Trophoblast cell (in vitro differentiated cells and primary cell): ENCODE measurements around the gene BLVRA.

ENCODE experiments used
- DNase-seq, 2 donors: peaks; one replicate each; pipeline ENCODE4 v3.0.0-alpha.2; 2016
- H2AFZ ChIP-seq: 2 replicates; pipeline ENCODE4 v1.6.1; 2013; ENCODE audit warnings: low read length, moderate library complexity, mild to moderate bottlenecking; ENCODE audit not compliant: insufficient read depth, poor library complexity
- H2AK5ac ChIP-seq: 2 replicates; pipeline ENCODE4 v1.6.1; 2013; ENCODE audit warnings: mild to moderate bottlenecking, low read length
- H2BK120ac ChIP-seq: 2 replicates; pipeline ENCODE4 v1.6.1; 2013; ENCODE audit warnings: low read length, mild to moderate bottlenecking, moderate library complexity; ENCODE audit not compliant: insufficient read depth, poor library complexity
- H2BK12ac ChIP-seq: 2 replicates; pipeline ENCODE4 v1.6.1; 2013; ENCODE audit warnings: mild to moderate bottlenecking, low read length, moderate library complexity
- H2BK5ac ChIP-seq: 2 replicates; pipeline ENCODE4 v1.6.1; 2013; ENCODE audit warnings: low read length, low read depth, moderate library complexity, mild to moderate bottlenecking; ENCODE audit not compliant: poor library complexity
- H3K14ac ChIP-seq: 2 replicates; pipeline ENCODE4 v1.6.1; 2013; ENCODE audit warnings: mild to moderate bottlenecking, low read length
- H3K18ac ChIP-seq: 2 replicates; pipeline ENCODE4 v1.6.1; 2013; ENCODE audit warnings: mild to moderate bottlenecking, low read length
- H3K23ac ChIP-seq: 2 replicates; pipeline ENCODE4 v1.6.1; 2013; ENCODE audit warnings: low read length
- H3K27ac ChIP-seq: 2 replicates; pipeline ENCODE4 v1.5.1; 2013; ENCODE audit warnings: low read depth, mild to moderate bottlenecking, inconsistent platforms, low read length, moderate library complexity
- H3K27me3 ChIP-seq: 2 replicates; pipeline ENCODE4 v1.6.1; 2013; ENCODE audit warnings: inconsistent platforms, mild to moderate bottlenecking, low read length, moderate library complexity; ENCODE audit not compliant: insufficient read depth
- H3K36me3 ChIP-seq, 2 experiments: 1 replicate in 1 of 2; 2 replicates in 1 of 2; pipeline ENCODE4 v1.6.1; 2013; ENCODE audit warnings: low read length in 2 of 2, mild to moderate bottlenecking in 2 of 2, moderate library complexity in 1 of 2; ENCODE audit not compliant: insufficient read depth in 2 of 2, control insufficient read depth in 1 of 2
- H3K4ac ChIP-seq: 2 replicates; pipeline ENCODE4 v1.6.1; 2013; ENCODE audit warnings: low read depth, mild to moderate bottlenecking, low read length, moderate library complexity
- H3K4me1 ChIP-seq, 2 experiments: 1 replicate in 1 of 2; 2 replicates in 1 of 2; pipeline ENCODE4 v1.6.1; 2013; ENCODE audit warnings: low read length in 2 of 2, mild to moderate bottlenecking in 2 of 2, moderate library complexity in 1 of 2; ENCODE audit not compliant: insufficient read depth in 2 of 2, control insufficient read depth in 1 of 2
- H3K4me2 ChIP-seq: 2 replicates; pipeline ENCODE4 v1.6.1; 2013; ENCODE audit warnings: inconsistent platforms, mild to moderate bottlenecking, low read length, moderate library complexity
- H3K4me3 ChIP-seq: 2 replicates; pipeline ENCODE4 v1.5.1; 2013; ENCODE audit warnings: mild to moderate bottlenecking, low read depth, low read length, inconsistent platforms
- H3K79me1 ChIP-seq: one replicate; pipeline ENCODE4 v1.6.1; 2013; ENCODE audit warnings: low read length
- H3K79me2 ChIP-seq: 2 replicates; pipeline ENCODE4 v1.6.1; 2013; ENCODE audit warnings: low read length, mild to moderate bottlenecking; ENCODE audit not compliant: control insufficient read depth, insufficient read depth, poor library complexity
- H3K9ac ChIP-seq: 2 replicates; pipeline ENCODE4 v1.6.1; 2013; ENCODE audit warnings: mild to moderate bottlenecking, low read length
- H3K9me3 ChIP-seq: 2 replicates; pipeline ENCODE4 v1.6.1; 2013; ENCODE audit warnings: low read depth, mild to moderate bottlenecking, control low read depth, inconsistent platforms, low read length; ENCODE audit not compliant: insufficient read depth
- H4K12ac ChIP-seq: 2 replicates; pipeline ENCODE4 v1.6.1; 2013; ENCODE audit warnings: low read depth, mild to moderate bottlenecking, low read length, moderate library complexity
- H4K8ac ChIP-seq: 2 replicates; pipeline ENCODE4 v1.6.1; 2013; ENCODE audit warnings: low read depth, mild to moderate bottlenecking, low read length, moderate library complexity
- H4K91ac ChIP-seq: one replicate; pipeline ENCODE4 v1.6.1; 2013; ENCODE audit warnings: low read depth, mild to moderate bottlenecking, low read length, moderate library complexity
- WGBS: extraction: QIAGEN DNeasy Blood & Tissue Kit; methylation state at CpG from one replicate; pipeline ENCODE4 v1.1.7; 2013; ENCODE audit warnings: missing lambda C conversion rate; ENCODE audit not compliant: insufficient read length, insufficient coverage; ENCODE audit errors: extremely low coverage; 5-methylcytosine and 5-hydroxymethylcytosine counted together

BLVRA gene

DNA sequence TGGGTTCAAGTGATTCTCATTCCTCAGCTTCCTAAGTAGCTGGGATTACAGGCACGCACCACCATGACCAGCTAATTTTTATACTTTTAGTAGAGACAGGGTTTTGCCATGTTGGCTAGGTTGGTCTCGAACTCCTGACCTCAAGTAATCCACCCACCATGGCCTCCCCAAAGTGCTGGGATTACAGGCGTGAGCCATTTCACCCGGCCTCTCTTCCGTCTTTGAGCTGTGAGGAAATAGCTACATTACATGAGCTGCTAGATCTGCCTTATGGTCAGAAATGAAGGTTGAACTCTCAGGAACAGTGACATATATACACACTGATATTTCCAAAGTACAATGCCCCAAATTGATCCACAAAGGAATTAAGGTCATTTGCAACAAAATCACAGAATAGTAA lies 2.4 kb downstream of the BLVRA start:
- H3K79me2 ChIP-seq = no peaks in the 10 kb centered on the region
- H3K9ac ChIP-seq = no peak overlapping the region
- H3K27ac ChIP-seq = no peak overlapping the region
- H3K4me2 ChIP-seq = no peak overlapping the region
- no CpG with 5 or more reads among the region's 5 CpGs for WGBS
- no peak overlapping the region for H3K18ac ChIP-seq
- H4K91ac ChIP-seq = no peak overlapping the region
- no peak overlapping the region for H3K23ac ChIP-seq
- H4K12ac ChIP-seq = no peak overlapping the region
- no peak overlapping the region for H2BK5ac ChIP-seq
- H3K36me3 ChIP-seq = no peaks in the 10 kb centered on the region
- H3K27me3 ChIP-seq = peaks cover 8% of the 10 kb centered on the region
- H2AK5ac ChIP-seq = no peak overlapping the region
- no peak overlapping the region for H2BK120ac ChIP-seq
- no peaks in the 10 kb centered on the region for H3K9me3 ChIP-seq
- H3K14ac ChIP-seq = no peak overlapping the region
- H4K8ac ChIP-seq = no peak overlapping the region
- H2AFZ ChIP-seq = no peak overlapping the region
- peaks cover 3% of the 10 kb centered on the region for H3K79me1 ChIP-seq
- no peak overlapping the region for H2BK12ac ChIP-seq
- no peak for DNase-seq
- peaks cover 4 to 6% of the 10 kb centered on the region in 2 experiments for H3K4me1 ChIP-seq
- H3K4me3 ChIP-seq = no peak overlapping the region
- H3K4ac ChIP-seq = no peak overlapping the region

DNA sequence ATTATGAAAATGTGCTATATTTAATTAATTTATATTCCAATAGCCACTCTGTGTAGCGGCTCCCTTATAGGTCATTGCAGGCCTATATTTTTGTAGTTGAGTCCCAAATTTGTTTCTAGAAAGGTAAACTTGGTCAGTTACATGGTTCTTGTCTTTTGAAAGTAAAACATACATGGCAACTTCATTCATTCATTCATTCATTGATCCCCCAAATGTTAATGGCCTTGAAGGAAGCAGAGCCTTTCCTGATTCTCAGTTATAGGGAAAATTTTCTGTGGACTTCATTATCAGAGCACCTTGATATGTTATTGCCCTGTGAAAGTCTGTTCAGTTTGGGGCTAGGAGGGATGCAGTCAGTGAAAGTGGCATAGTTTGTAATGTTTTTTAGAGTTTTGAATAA lies 2.9 kb downstream of the BLVRA start:
- no peak overlapping the region for H2AK5ac ChIP-seq
- no peak overlapping the region for H2BK12ac ChIP-seq
- no peak for DNase-seq
- H3K14ac ChIP-seq = no peak overlapping the region
- H3K4me1 ChIP-seq = peaks cover 4 to 6% of the 10 kb centered on the region in 2 experiments
- no peak overlapping the region for H2BK120ac ChIP-seq
- no peak overlapping the region for H4K12ac ChIP-seq
- H3K27me3 ChIP-seq = peaks cover 8% of the 10 kb centered on the region
- no peak overlapping the region for H3K27ac ChIP-seq
- H3K9ac ChIP-seq = no peak overlapping the region
- no peaks in the 10 kb centered on the region for H3K36me3 ChIP-seq
- no peak overlapping the region for H3K4ac ChIP-seq
- H4K8ac ChIP-seq = no peak overlapping the region
- H3K18ac ChIP-seq = no peak overlapping the region
- H3K4me2 ChIP-seq = no peak overlapping the region
- H3K79me1 ChIP-seq = peaks cover 3% of the 10 kb centered on the region
- no peaks in the 10 kb centered on the region for H3K9me3 ChIP-seq
- WGBS = no CpG with 5 or more reads among the region's 1 CpG
- H4K91ac ChIP-seq = no peak overlapping the region
- no peak overlapping the region for H3K4me3 ChIP-seq
- no peak overlapping the region for H3K23ac ChIP-seq
- H2BK5ac ChIP-seq = no peak overlapping the region
- H3K79me2 ChIP-seq = no peaks in the 10 kb centered on the region
- no peak overlapping the region for H2AFZ ChIP-seq

DNA sequence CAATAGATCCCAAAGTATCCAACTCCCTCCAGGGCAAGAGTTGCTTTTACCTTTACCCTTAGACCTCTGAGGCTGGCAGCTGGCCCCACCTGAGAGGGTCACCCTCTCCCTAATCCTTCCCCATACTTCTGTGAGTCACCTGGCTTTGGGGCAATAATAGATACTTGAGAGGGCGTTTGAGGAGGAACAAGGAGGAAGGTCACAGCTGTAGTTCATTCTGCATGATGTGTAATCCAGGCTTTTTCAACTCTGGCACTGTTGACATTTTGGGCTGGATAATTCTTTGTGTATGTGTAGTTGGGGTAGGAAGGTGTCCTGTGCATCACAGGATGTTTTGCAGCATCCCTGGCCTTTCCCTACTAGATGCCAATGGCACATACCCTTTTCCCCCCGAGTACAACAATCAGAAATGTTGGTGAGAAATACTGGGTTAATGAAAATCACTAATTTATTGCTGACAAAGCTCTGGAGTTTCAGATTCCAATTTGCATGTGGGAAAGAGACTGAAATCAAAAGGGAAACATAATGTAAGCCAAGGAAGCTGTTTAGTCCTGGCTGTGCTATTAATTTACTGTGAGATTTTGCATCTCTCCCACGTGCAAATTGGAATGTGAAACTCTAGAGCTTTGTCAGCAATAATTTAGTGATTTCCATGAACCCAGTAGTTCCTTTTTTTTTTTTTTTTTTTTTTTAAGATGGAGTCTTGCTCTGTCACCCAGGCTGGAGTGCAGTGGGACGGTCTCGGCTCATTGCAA lies 3.6 kb downstream of the BLVRA start:
- no peak overlapping the region for H3K4me2 ChIP-seq
- H3K27ac ChIP-seq = no peak overlapping the region
- H4K12ac ChIP-seq = no peak overlapping the region
- no peak overlapping the region for H2BK12ac ChIP-seq
- no peak overlapping the region for H3K9ac ChIP-seq
- H3K36me3 ChIP-seq = no peaks in the 10 kb centered on the region
- H2AK5ac ChIP-seq = no peak overlapping the region
- H3K4ac ChIP-seq = no peak overlapping the region
- H3K4me1 ChIP-seq = peaks cover 4 to 6% of the 10 kb centered on the region in 2 experiments
- peaks cover 8% of the 10 kb centered on the region for H3K27me3 ChIP-seq
- no peak overlapping the region for H2AFZ ChIP-seq
- WGBS = no CpG with 5 or more reads among the region's 5 CpGs
- peaks cover 3% of the 10 kb centered on the region for H3K79me1 ChIP-seq
- no peaks in the 10 kb centered on the region for H3K9me3 ChIP-seq
- H4K91ac ChIP-seq = no peak overlapping the region
- no peak overlapping the region for H2BK120ac ChIP-seq
- no peak overlapping the region for H3K4me3 ChIP-seq
- no peak for DNase-seq
- peak overlapping the region; percentile 40 for H3K23ac ChIP-seq
- no peak overlapping the region for H2BK5ac ChIP-seq
- no peak overlapping the region for H3K14ac ChIP-seq
- H3K18ac ChIP-seq = no peak overlapping the region
- no peak overlapping the region for H4K8ac ChIP-seq
- no peaks in the 10 kb centered on the region for H3K79me2 ChIP-seq

GRCh38 chr7:43763183-43763582 lies 4.7 kb downstream of the BLVRA start:
- Histone ChIP-seq H3K4me1 (peaks cover 2 to 5% of the 10 kb centered on the region in 2 experiments), H2AK5ac (no peak overlapping the region), H4K12ac (no peak overlapping the region), H3K27me3 (peaks cover 4% of the 10 kb centered on the region), H3K79me1 (peaks cover 1% of the 10 kb centered on the region), H3K4me2 (no peak overlapping the region), H2BK5ac (no peak overlapping the region), H2BK120ac (no peak overlapping the region), H4K91ac (no peak overlapping the region), H3K9me3 (no peaks in the 10 kb centered on the region), H3K36me3 (no peaks in the 10 kb centered on the region), H3K9ac (no peak overlapping the region), H3K79me2 (no peaks in the 10 kb centered on the region), H3K14ac (no peak overlapping the region), H3K27ac (no peak overlapping the region), H2AFZ (no peak overlapping the region), H3K18ac (no peak overlapping the region), H4K8ac (no peak overlapping the region), H3K4ac (no peak overlapping the region), H2BK12ac (no peak overlapping the region), H3K4me3 (no peak overlapping the region), H3K23ac (no peak overlapping the region)
- WGBS = no CpG with 5 or more reads among the region's 3 CpGs
- DNase-seq = no peak
